HEK293T (cell line): Measurements from ENCODE around the gene DCTPP1.

Experiments
- ARNT ChIP-seq: fragments of 450-650 bp; IDR thresholded peaks from 2 replicates; pipeline ENCODE4 v1.6.1; 2017; ENCODE audit warnings: mild to moderate bottlenecking
- SP1 ChIP-seq: fragments of 450-650 bp; IDR thresholded peaks from 2 replicates; pipeline ENCODE4 v1.6.1; 2017

- TF ChIP-seq SP1 (no peak), ARNT (no peak)
Observed at GRCh38 chr16:30399435-30400186, 30.2 kb downstream of the DCTPP1 start.
